GM21360 (cell line): ENCODE data around the gene EFCAB9.
"Not testable (repeated sequence)": the region's sequence is repeated elsewhere in the genome, so short reads cannot be mapped to it uniquely, and the experiment has no call there.

Source experiments
- ATAC-seq: cut with Tn5 transposase; IDR thresholded peaks from one replicate; pipeline ENCODE4 v1.9.1; 2021; ENCODE audit warnings: mild to moderate bottlenecking, moderate library complexity; ENCODE audit not compliant: unreplicated experiment

The EFCAB9 gene

DNA sequence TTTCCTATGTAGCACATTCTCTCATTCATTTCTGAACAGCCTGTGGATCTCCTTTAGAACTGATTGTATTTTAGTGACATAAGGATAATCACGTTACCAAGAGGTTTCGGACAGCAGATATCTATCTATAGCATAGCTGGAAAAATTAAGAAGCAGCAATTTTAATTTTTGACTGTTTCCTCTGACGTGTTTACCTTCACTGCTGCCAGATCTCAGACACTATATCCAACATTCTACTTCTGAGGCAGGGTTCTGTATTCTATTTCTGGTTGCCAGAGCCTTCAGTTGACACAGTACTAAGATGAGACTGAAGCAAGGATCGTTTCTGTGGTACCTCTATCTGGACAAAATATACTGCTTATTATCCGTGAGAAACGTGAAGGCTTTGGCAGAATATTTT lies at the start of gene EFCAB9:
EFCAB9 (plus strand) TSS at position 301 of the 400 bp plus-strand sequence; CDS start at position 302, 1 bp downstream.
- no peak for ATAC-seq

- no peak for ATAC-seq
Measured at GRCh38 chr5:172144291-172144815, 49.6 kb upstream of the EFCAB9 start.

DNA sequence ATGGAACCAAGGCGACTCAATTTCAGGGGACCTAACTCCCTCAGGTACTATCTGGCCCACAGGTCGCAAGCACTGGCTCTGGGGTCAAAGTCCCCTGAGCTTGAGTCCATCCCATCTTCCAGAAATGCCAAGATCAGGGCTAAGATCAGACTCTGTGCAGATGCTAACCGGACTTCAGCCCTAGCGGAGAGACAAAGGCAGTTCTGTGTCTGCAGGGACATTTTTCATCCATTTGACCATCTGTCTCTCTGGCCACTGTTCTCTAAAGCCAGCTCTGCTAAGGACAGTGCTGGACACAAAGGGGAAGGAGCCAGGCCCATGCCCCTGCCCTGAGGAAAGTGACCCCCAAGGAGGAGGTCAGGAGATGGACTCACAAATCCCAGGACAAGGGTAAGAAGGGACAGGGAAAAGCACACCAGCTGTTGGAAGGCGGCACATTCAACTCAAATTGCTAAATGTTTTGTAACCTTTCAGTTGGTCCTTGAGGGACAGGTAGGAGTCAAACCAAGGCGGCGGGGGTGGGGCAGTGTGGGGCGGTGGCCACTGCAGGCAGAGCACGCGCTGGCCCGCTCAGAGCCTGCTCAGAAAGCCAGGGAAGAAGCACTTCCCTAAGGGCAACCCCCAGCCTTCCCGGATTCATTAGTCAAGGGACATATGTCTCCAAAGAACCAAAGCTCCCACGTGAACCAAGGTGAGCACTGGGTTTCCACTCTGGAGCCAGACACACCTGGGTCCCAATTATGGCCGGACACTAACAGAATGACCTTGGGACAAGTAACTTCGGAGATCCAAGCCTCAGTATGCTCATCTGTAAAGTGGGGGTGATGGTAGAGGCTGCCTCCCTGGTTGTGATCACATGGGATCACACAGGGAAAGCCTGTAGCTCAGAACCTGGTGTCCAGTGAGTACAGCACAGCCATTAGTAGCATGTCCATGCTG lies 48.8 kb upstream of the EFCAB9 start:
- no peak for ATAC-seq

DNA sequence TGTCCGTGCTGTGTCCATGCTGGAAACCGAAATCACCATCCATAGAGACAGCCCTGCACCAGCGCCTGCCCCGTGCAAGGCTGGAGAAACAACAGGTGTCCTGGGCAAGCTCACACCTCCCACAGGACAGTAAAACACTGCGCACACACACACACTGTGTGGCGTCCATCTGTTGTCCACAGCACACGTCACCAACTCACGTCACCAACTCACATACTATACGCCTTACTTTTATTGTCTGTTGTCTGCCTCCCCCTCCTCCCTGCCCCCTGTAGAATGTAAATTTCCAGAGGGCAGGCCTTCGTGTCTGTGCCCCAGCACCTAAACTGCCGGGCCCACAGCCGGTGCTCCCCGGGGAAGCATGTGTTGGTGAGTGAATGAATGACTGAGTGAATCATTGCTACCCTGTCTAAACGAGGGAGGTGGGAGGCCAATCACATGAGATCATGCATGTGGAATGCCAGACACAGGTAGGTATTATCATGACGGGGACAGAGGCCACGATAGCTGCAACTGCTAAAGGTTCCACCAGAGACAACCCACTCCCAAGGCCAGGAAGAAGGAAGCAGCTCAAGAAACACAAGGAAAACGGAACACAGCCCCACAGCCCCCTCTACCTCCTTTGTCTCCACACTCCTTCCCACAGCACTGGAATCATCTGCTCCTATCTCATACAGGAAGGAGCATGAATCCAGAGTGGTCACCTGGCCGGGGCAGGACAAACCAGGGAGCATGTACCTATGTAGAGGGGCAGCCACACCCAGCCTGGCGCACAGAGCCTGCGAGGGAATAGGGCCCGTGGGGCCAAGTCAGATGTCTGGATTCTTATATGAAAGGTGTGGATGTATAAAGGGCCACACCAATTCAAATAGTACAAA lies 47.9 kb upstream of the EFCAB9 start:
- no peak for ATAC-seq

DNA sequence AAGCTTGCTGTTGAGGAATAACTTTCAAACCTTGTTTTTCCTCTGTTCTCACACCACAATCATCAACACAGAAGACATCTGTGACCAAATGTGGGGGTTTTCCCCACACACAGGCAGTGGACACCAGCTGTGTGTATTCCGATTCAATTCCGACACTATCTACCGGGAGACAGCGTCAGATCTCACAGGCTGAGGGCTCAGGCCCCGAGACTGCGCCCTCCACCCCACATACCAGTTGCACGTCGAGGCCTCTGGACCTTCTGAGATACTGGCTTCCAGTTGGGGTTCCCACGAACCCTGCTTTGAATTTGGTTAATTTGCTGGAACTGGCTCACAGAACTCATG lies 47.3 kb upstream of the EFCAB9 start:
- no peak for ATAC-seq

DNA sequence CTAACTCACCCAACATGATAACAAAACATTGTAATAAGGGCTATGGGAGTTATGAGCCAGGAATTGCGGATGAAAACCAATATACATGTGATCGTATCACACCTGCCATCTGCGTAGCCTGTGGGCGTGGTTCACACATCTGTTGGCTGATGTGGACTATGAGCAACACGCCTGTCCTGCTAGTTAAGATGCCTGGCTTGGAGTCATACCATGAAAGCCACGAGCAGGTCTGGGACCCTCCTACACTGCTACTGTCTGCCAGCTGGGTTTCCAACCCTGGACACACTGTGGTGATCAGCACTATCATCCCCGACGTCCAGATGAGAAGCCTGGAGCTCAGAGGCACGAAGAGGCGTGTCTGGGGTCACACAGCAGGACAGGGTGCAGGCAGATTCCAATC lies 46.1 kb upstream of the EFCAB9 start:
- ATAC-seq, result no peak

DNA sequence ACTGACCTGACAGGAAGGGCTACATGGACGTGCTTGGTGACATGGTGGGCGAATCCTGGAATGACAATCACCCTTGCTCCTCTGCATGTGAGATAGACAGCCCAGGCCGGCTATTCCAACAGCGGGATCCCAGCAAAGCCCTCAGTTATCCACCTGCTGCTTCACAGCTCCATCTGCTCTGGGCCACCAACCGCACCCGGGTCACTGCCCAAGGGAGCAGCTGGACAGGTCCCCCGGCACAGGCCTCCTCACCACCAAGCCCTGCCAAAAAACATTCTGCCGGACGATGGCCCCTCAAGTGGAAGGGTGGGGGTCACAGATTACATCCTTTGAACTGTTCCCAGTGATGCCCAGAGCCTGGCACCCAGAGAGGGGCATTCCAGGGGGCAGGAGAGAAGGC lies 45.6 kb upstream of the EFCAB9 start:
- ATAC-seq, result no peak

GRCh38 chr5:172149073-172149472 lies 44.9 kb upstream of the EFCAB9 start:
- no peak for ATAC-seq

DNA sequence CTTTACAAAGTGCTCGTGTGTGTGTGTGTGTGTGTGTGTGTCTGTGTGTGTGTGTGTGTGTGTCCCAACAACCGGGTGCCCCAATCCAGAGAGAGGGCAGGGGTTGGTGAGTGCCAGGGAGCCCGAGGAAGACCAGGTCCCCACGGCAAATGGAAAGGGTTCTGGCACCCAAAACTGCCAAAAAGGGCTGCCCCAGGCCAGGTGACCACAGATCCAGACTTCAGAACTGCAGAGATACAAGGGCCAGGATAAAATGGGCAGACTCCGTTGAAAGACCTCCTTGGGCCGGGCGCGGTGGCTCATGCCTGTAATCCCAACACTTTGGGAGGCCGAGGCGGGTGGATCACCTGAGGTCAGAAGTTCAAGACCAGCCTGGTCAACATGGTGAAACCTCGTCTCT lies 44.5 kb upstream of the EFCAB9 start:
- not testable (repeated sequence) for ATAC-seq

DNA sequence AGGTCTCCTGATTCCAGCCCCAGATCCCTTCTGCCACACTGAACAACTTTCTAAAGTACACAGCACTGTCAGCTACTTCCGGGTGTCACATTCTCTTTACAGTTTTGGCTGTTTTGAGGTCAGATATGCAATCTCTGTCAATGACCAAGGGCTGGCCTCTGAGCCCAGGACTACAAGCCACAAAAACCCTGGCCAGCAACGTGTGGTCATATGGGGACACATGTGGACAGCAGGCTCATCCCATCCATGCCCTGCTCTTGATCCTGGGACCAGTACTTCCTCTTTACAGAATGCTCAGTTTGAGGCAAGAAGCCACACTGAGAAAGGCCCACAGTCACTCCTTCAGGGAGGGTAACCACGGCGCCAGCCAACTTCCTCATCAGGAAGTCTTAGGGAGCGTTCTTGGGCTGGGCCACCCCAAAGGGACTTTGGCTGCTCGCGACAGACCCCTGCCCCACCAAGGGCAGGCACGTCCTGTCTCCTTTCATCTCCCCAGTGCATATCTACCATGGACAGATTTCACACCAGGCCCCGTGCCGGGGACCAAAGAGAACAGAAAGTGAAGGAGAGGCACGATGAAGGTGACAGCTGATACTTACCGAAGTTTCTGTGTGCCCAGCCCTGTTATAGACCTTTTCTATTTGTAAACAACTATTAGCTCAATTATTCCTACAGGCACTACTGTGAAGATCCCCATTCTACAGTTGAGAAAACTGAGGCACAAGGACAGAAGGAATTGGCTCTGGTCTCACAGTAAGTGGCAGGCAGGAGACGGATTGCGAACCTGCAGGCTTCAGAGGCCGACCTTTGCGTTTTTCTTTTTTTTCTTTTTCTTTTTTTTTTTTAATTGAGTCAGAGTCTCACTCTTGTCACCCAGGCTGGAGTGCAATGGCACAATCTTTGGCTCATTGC lies 43.2 kb upstream of the EFCAB9 start:
- ATAC-seq, result peak; percentile 56

DNA sequence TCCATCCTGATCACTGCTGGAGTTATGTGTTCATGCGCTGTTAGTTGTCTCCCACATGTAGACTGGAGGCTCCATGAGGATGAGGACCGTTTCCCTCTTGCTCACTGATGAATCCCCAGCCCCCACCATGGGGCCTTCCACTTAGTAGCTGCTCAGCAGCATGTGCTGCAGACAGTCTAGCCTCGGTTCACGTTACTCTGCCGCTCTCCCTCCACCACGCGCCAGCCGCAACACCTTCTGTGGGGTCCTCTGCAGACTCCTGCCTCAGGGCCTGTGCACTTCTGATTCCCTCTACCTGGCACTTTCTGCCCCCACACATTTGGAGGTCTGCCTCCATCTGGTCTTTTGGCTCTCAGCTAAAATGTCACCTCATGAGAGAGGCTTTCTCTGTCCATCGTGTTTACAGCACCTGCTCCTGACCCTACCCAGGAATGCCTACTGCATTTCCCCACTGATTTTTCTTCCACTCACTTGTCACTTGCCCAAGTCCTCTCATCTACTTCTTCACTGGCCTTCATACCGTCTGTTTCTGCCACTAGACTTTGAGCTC lies 42.2 kb upstream of the EFCAB9 start:
- no peak for ATAC-seq

- no peak for ATAC-seq
Measured at GRCh38 chr5:172153695-172154094, 40.3 kb upstream of the EFCAB9 start.

DNA sequence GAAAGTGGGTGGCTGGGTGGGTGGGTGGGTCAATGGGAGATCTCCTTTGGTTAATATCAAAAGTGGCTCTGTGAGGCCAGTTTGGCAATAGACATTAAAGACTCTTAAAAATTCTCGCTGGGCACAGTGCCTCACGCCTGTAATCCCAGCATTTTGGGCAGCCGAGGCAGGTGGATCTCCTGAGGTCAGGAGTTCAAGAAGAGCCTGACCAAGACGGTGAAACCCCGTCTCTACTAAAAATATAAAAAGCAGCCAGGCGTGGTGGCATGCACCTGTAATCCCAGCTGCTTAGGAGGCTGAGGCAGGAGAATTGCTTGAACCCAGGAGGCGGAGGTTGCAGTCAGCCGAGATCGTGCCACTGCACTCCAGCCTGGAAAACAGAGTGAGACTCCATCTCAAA lies 38.9 kb upstream of the EFCAB9 start:
- ATAC-seq, result not testable (repeated sequence)

DNA sequence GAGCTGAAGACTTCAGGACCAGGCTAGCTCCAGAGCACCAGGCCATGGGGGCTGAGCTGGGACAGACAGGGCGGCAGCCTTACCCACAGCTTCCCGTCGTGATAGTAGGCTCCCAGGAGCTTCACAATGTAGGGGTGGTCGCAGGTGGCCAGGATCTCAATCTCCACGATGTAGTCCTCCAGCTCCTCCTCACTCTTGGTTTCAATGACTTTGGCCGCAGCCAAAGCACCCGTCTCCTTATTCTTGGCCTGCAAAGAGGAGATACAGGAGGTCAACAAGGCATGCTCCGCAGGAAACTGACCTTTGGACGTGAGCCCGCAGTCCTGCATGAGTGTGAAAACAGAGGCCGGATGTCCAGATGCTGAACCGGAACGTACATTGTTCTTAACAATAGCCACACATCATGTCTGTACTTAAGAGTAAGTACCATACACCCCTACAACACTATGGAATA lies 37.4 kb upstream of the EFCAB9 start:
- ATAC-seq, result no peak

- no peak for ATAC-seq
Measured at GRCh38 chr5:172159016-172159415, 35.0 kb upstream of the EFCAB9 start.

GRCh38 chr5:172160506-172160905 lies 33.5 kb upstream of the EFCAB9 start:
- no peak for ATAC-seq

GRCh38 chr5:172162323-172162986 lies 31.5 kb upstream of the EFCAB9 start:
- no peak for ATAC-seq

GRCh38 chr5:172162987-172163343 lies 31.0 kb upstream of the EFCAB9 start:
- ATAC-seq, result no peak

DNA sequence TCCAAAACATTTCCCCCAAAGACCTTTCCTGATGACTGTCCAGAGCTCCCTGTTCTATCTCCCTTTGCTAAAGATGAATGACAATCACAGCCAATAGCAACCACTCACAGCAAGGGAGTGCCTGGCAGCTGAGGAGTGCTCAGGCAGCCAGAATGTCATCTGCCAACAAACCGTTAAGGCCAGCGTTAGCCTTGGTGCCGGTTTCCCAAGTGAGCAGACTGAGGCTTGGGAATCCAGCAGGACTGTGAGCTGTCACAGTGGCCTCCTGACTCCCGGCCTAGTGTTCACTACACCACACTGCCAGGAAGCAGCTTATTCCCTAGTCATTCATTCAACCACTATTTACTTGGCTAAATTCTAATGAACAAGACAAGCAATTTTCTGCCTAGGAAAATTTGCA lies 30.6 kb upstream of the EFCAB9 start:
- no peak for ATAC-seq

- no peak for ATAC-seq
Measured at GRCh38 chr5:172164769-172165212, 29.2 kb upstream of the EFCAB9 start.
